HG03025 (cell line): ENCODE data around the gene BASP1.
"Not testable (repeated sequence)": the region's sequence is repeated elsewhere in the genome, so short reads cannot be mapped to it uniquely, and the experiment has no call there.

Source experiments
- ATAC-seq: cut with Tn5 transposase; IDR thresholded peaks from one replicate; pipeline ENCODE4 v1.9.1; 2021; ENCODE audit warnings: mild to moderate bottlenecking, moderate library complexity; ENCODE audit not compliant: unreplicated experiment, low FRiP score

The BASP1 gene

GRCh38 chr5:17190799-17191391 is 26.5 kb upstream of the BASP1 start:
- ATAC-seq = no peak

DNA sequence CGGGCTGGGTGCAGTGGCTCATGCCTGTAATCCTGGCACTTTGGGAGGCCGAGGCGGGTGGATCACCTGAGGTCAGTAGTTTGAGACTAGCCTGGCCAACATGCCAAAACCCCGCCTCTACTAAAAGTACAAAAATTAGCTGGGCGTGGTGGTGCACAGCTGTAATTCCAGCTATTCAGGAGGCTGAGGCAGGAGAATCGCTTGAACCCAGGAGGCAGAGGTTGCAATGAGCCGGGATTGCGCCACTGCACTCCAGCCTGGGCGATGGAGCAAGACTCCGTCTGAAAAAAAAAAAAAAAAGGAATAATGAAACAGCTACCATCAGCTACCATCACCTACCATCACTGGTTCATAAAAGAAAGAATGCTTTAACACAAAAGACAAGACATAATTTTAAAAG is 25.9 kb upstream of the BASP1 start:
- ATAC-seq = not testable (repeated sequence)

GRCh38 chr5:17192191-17192590 is 25.2 kb upstream of the BASP1 start:
- ATAC-seq = no peak

- ATAC-seq = no peak
Measured at GRCh38 chr5:17196024-17196423, 21.4 kb upstream of the BASP1 start.

- ATAC-seq = no peak
Measured at GRCh38 chr5:17196697-17197096, 20.7 kb upstream of the BASP1 start.

DNA sequence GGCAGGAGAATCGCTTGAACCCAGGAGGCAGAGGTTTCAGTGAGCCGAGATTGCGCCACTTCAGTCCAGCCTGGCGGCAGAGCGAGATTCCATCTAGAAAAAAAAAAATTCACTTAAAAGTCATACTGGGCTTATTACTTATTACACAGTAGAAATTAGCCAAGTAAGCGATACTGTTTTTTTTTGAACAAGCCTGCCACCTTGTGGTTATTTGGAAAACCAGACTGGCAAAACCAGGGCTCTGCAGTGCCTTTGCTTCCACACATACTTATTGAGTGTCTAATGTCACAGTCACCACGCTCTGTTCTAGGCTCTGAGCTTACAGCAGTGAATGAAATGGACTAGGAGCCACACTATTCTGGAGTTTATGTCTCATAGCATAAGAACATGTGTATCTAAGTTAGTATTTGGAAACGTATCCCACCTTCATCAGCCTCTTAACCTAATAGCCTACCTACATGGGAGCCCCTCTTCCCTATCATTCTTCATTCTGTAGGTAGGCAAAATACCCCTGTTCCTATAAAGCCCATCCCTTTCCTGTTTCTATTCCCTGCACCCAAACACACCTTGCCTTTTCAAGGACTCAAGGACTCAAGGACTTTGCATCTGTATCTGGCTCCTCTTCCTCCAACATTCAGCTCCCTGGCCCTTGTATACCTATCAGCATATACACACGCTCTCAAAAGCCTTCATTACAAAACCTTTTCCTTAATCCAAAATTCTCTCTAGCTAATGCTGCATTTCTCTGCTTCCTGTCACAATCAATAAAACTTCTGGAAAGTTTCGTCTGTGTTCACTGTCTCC is 13.9 kb upstream of the BASP1 start:
- ATAC-seq = peak; percentile 78

GRCh38 chr5:17204133-17204489 is 13.3 kb upstream of the BASP1 start:
- no peak for ATAC-seq

DNA sequence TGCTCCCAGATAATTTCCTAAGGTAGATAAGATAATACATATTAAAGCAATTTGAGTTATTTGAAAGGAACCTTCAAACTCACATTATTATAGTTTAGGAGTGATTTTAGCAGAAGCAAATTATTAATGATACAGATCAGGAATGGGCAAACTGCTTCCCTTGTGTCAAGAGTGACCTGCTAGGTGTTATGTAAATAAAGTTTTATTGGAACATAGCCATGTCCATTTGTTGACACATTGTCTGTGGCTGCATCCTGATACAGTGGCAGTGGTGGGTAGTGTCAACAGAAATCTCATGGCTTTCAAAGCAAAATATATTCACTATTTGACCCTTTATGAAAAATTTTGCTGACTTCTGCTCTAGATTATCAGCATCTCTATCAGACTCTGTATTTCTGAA is 11.4 kb upstream of the BASP1 start:
- ATAC-seq = no peak

DNA sequence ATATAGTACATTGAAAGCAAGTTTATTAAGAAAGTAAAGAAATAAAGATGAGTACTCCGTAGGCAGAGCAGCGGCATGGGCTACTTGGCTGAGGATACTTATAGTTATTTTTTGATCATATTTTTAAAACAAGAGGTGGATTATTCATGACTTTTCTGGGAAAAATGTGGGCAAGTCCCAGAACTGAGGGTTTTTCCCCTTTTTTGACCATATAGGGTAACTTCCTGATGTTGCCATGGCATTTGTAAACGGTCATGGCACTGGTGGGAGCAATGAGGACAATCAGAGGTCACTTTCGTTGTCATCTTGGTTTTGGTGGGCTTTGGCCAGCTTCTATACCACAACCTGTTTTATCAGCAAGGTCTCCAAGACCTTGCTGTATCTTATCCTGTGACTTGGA is 5.2 kb upstream of the BASP1 start:
- no peak for ATAC-seq

GRCh38 chr5:17212996-17213395 is 4.4 kb upstream of the BASP1 start:
- ATAC-seq = no peak

DNA sequence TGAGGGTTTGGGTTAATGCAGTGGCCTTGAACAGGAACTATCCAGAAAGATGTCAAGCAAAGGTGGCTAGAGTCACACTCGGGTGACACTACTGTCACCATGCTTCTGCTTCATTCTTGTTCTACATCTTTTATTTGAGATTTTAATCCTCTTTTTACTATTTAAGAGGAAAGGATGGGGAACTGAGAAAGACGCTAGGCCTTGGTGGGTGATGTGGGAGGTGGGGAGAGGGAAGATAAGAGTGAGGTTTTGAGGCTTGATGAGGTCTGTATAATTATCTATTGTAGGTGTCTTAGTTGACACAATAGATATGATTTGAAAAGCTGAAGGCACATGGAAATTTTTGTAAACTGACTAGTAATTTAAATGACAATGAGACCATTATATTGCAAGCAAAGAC is 3.5 kb upstream of the BASP1 start:
- ATAC-seq = no peak

DNA sequence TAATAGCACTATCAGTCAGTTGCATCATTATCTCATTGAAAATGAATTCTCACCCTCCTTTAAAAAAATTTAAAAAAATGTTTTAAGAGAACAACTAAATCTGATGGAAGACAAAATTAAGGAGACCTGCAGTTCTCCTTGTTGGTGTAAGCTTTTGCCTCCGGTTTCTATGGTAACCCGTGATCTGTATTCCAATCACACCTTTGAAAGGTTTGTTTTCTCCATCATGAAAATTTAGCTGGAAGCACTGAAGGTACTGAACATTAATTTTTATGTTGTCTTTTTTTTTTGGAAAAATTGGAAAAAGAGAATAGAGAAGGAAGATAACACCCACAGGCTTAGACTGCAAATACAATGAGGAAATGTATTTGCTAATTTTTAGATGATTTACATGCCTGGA is 2.5 kb upstream of the BASP1 start:
- no peak for ATAC-seq

GRCh38 chr5:17215361-17215760 is 2.1 kb upstream of the BASP1 start:
- ATAC-seq = no peak

GRCh38 chr5:17216176-17216973 is 1.1 kb upstream of the BASP1 start:
- peak; percentile 47 for ATAC-seq

- no peak for ATAC-seq
Measured at GRCh38 chr5:17216974-17217492, 398 bp upstream of the BASP1 start.

DNA sequence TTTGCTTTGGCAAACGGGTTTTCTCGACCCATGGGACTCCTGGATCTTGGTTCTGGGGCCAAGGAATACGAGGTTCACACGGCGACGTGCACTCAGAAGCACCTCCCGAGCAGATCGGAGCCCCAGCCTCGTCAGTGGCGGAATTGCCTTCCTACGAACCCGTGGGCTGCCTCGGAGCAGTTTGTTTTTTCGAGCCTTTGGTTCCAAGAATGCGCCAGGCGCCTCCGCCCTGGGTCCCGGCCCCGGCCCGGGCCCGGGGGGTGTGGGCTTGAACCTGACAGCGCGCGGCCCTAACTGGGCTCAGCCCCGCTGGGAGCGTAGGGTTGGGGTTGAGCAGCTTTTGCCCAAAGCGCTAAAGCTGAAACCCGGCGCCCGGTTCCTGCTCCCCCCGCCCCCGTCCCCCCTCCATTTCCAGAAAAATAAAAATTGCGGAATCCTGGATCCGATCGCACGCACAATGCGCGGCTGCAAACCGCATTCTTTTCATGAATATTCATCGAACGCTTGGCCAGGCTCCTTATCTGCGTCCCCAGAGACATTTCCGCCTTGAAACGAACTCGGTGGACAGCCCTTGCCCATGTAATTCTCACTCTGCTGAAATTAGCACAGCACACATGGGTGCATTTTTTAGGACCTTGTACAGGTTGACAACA is 1.0 kb downstream of the BASP1 start:
- ATAC-seq = peak; percentile 20

DNA sequence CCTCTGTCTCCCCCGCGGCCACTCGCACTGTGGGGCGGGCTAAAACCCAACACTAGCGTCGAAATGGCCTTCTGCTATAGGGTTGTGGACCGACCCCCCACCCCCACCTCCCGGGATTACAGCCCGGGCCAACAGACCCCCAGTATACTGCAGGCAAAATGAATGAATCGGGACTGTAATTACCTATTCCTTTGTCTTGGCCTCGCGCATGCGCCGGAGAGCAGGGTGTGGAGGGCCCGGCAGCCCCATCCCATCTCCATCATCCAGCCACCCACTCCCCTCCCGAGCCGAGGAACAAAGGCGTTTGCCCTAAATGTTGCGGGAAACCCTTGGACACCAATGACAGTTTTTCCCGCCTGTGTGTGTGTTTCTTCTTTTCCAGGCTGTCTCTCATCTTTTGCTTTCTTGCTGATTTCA is 1.6 kb downstream of the BASP1 start:
- ATAC-seq = no peak

DNA sequence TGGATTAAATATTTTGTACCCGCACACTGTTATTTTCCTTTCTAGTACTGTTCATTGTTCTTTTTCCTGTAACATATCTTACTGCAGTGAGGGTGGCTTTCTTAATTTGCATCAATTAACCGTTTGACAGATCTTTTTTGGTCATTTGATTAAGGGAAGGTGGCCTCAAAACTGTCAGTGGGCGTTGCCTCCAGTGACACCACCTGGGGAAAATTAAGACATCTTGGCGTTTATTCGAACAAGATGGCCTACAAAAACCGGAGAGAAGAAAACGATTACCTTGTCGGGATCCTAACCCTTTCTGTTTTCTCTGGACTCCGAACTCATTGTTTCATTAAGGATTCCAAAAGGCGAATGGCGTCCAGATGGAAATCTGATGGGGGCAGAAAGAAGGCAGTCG is 2.0 kb downstream of the BASP1 start:
- no peak for ATAC-seq

- no peak for ATAC-seq
Measured at GRCh38 chr5:17219992-17220391, 2.6 kb downstream of the BASP1 start.

DNA sequence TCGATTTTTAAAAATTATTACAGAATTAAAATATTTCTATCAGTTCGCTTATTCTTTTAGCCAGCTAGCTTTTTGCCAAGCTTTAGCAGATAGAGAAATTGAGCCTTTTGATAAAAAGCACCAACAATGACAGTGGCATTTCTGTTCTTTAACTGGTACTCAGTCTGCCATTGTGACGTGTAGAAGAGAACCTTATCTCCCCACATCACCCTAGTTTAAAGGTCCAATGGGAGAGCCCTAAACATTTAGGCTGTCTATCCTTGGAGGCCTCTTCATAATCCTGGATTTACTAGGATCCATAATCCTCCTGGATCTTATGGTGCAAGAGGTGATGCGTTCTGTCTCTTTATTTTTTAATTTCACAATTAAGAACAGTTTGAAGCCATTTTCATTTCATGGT is 3.0 kb downstream of the BASP1 start:
- no peak for ATAC-seq
